Measurements from ENCODE around the gene SPARC. TPM values are rescaled to one million over a fixed set of nuclear protein-coding genes. Genes with fewer than 3 reads are reported as not detected.
"Not testable (repeated sequence)": the region's sequence is repeated elsewhere in the genome, so short reads cannot be mapped to it uniquely, and the experiment has no call there.

The SPARC gene
- total RNA-seq, 6 experiments from 2014 or later: 62.2 to 277 (median 109) TPM

DNA sequence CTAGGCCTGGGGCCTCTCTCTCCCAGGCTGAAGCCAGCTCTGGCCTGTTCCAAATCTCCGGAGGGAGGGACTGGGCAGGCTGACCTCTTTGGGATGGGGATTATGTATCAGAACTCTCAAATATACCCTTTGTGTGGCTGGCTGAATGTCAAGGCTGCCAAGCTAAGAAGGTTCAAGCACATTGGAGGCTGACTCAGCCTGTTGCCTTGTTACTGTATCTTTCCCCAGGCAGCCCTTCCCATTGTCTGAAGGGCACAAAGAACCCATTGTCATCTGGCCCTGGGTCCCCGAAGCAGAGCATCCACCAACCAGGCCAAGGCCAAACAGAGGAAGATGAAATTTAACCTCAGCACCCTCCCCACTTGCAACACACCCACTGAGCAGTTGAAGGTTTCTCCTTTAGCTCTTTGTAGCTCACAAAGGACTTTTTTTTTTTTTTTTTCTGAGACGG is 7.3 kb upstream of the SPARC start:
- Histone ChIP-seq H3K36me3 (no peaks in the 10 kb centered on the region), H3K4me3 (no peak overlapping the region), H3K27me3 (no peaks in the 10 kb centered on the region), H3K9me3 (no peaks in the 10 kb centered on the region), H3K4me1 (no peaks in the 10 kb centered on the region), H3K27ac (no peak overlapping the region)
- no peak for DNase-seq
- intact Hi-C loops (cut with DNase I): no loop called here
- 71% methylated on average over 1 of the region's 3 CpGs for WGBS (ENCODE audit: insufficient coverage, low coverage, low lambda C conversion rate, missing lambda C conversion rate)
- TF ChIP-seq, protein P1, sequence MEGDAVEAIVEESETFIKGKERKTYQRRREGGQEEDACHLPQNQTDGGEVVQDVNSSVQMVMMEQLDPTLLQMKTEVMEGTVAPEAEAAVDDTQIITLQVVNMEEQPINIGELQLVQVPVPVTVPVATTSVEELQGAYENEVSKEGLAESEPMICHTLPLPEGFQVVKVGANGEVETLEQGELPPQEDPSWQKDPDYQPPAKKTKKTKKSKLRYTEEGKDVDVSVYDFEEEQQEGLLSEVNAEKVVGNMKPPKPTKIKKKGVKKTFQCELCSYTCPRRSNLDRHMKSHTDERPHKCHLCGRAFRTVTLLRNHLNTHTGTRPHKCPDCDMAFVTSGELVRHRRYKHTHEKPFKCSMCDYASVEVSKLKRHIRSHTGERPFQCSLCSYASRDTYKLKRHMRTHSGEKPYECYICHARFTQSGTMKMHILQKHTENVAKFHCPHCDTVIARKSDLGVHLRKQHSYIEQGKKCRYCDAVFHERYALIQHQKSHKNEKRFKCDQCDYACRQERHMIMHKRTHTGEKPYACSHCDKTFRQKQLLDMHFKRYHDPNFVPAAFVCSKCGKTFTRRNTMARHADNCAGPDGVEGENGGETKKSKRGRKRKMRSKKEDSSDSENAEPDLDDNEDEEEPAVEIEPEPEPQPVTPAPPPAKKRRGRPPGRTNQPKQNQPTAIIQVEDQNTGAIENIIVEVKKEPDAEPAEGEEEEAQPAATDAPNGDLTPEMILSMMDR (IDR thresholded peaks at IDR 0.05): no peak
- no peak for TF ChIP-seq POLR2A (IDR thresholded peaks at IDR 0.05)
- no peak for ATAC-seq

DNA sequence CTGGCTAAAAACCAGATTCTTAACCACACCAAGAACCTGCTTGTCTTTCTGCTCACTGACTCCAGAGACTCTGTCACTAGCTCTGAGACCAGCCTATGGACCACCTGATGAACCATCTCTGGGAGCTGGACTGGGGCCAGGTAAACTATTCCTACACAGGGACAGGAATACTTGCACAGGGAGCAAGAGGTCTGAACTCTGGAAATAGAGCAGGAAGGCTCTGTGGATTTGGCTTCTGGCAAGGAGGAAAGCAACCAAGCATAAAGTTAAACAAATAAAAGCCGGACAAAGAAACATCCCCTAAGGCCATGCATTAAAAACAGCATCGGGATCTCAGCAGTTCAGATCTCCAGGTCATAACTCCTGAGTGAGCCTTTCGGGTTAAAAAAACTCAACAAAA is 5.6 kb upstream of the SPARC start:
- WGBS (ENCODE audit: insufficient coverage, low coverage, low lambda C conversion rate, missing lambda C conversion rate): 59% methylated on average over 3 of the region's 3 CpGs
- H3K36me3 ChIP-seq: no peaks in the 10 kb centered on the region

DNA sequence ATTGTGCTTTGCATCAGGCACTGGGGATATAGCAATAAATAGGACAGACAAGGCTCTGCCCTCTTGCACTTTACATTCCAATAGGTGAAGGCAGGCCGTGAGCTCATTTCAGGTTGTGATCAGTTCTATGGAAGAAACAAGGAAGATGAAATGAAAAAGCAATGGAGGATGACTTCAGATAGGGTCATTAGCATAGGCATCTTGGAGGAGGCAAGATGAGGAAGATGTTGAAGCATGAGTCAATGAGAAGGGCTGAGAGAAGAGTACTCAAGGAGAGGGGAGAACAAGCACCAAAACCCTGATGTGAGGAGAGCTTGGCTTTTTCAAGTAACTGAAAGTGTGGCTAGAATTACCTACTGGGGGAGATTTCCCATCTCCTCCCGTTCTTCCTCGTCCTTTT is 5.0 kb upstream of the SPARC start:
- Histone ChIP-seq H3K27ac (no peak overlapping the region), H3K9me3 (no peaks in the 10 kb centered on the region), H3K4me1 (no peaks in the 10 kb centered on the region), H3K27me3 (no peaks in the 10 kb centered on the region), H3K4me3 (no peak overlapping the region), H3K36me3 (no peaks in the 10 kb centered on the region)
- DNase-seq: no peak
- ATAC-seq: no peak
- WGBS (ENCODE audit: insufficient coverage, low coverage, low lambda C conversion rate, missing lambda C conversion rate): 70% methylated on average over 3 of the region's 3 CpGs
- intact Hi-C loops (cut with DNase I): no loop called here
- no peak for TF ChIP-seq POLR2A (IDR thresholded peaks at IDR 0.05)
- TF ChIP-seq, protein P1 (IDR thresholded peaks at IDR 0.05): no peak

More for the DNA sequence above, 5.6 kb upstream of the SPARC start:
- Histone ChIP-seq H3K27me3 (no peaks in the 10 kb centered on the region), H3K9me3 (no peaks in the 10 kb centered on the region), H3K4me3 (no peak overlapping the region), H3K27ac (no peak overlapping the region), H3K4me1 (no peaks in the 10 kb centered on the region)
- ATAC-seq (no peak), DNase-seq (no peak)
- TF ChIP-seq, protein P1 (IDR thresholded peaks at IDR 0.05): no peak
- intact Hi-C loops (cut with DNase I): no loop called here

DNA sequence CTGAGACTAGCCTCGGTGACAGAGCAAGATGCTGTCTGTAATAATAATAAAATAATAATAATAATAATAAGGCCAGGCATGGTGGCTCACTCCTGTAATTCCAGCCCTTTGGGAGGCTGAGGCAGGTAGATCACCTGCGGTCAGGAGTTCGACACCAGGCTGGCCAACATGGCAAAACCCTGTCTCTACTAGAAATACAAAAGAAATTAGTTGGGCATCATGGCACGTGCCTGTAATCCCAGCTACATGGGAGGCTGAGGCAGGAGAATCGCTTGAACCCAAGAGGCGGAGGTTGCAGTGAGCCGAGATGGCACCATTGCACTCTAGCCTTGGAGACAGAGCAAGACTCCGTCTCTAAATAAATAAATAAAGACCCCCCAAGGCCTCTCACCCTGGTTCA is 2.9 kb upstream of the SPARC start:
- H3K36me3 ChIP-seq; H3K27me3 ChIP-seq; H3K27ac ChIP-seq; H3K4me3 ChIP-seq; H3K4me1 ChIP-seq; DNase-seq; intact Hi-C loops (cut with DNase I); H3K9me3 ChIP-seq; ATAC-seq: not testable (repeated sequence)
- WGBS (ENCODE audit: insufficient coverage, low coverage, low lambda C conversion rate, missing lambda C conversion rate): 75% methylated on average over 8 of the region's 8 CpGs

DNA sequence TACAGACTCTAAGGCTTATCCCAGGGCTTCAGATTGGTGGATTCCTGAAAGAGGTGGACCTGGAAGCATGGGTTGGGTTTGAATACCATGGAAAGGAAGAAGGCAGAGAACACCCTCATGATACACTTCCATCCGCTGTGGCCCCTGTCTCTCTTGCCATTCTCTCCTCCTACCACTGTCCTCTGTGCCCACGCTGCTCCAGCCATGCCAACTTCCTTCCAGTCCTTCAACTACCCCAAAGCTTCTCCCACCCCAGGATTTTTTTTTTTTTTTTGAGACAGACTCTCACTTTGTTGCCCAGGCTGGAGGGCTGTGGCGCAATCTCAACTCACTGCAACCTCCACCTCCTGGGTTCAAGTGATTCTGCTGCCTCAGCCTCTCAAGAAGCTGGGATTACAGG is 1.7 kb upstream of the SPARC start:
- TF ChIP-seq, protein P1 (IDR thresholded peaks at IDR 0.05): no peak
- no peak for TF ChIP-seq POLR2A (IDR thresholded peaks at IDR 0.05)
- H3K4me1 ChIP-seq: no peaks in the 10 kb centered on the region
- no peak for DNase-seq
- no peak overlapping the region for H3K27ac ChIP-seq
- no peaks in the 10 kb centered on the region for H3K9me3 ChIP-seq
- no peaks in the 10 kb centered on the region for H3K27me3 ChIP-seq
- no peaks in the 10 kb centered on the region for H3K36me3 ChIP-seq
- no peak overlapping the region for H3K4me3 ChIP-seq
- WGBS (ENCODE audit: insufficient coverage, low coverage, low lambda C conversion rate, missing lambda C conversion rate): 77% methylated on average over 2 of the region's 3 CpGs
- intact Hi-C loops (cut with DNase I): no loop called here
- ATAC-seq: no peak
